OCI-LY7 (cell line): ENCODE results near the gene TPX2. TPM values are rescaled to one million over a fixed set of nuclear protein-coding genes. Genes with fewer than 3 reads are reported as not detected.

Experiments
- BruUV-seq: library from RNA; stranded (reverse); fragments of 400-500 nt; replicated peaks from 2 replicates; lab custom pipeline; 2021; lab: Mats Ljungman, UMichigan
- CTCF ChIA-PET: fragments of 300-600 bp; sonication (Branson Sonifier 250); formaldehyde crosslinking; loops from one replicate; lab custom pipeline; 2022; ENCODE audit warnings: antibody characterized with exemption; ENCODE audit not compliant: unreplicated experiment; lab: Charles Lee
- POLR2A ChIA-PET: fragments of 300-600 bp; sonication (Branson Sonifier 250); formaldehyde crosslinking; loops from one replicate; lab custom pipeline; 2022; ENCODE audit warnings: antibody characterized with exemption; lab: Charles Lee
- DNase-seq: peaks from one replicate; pipeline ENCODE4 v3.0.0-alpha.2; 2015; ENCODE audit warnings: low spot score
- H2AFZ ChIP-seq: fragments of 200-600 bp; sonication (generic), shearing (Covaris generic); 2 replicates; pipeline ENCODE4 v1.6.1; 2014; ENCODE audit warnings: mild to moderate bottlenecking, antibody characterized with exemption, low read length, moderate library complexity
- H3K27ac ChIP-seq: fragments of 200-600 bp; sonication (generic); 2 replicates; pipeline ENCODE4 v1.5.1; 2014; ENCODE audit warnings: mixed run types, low read depth, mild to moderate bottlenecking, moderate library complexity, low read length, inconsistent platforms; ENCODE audit not compliant: poor library complexity, severe bottlenecking
- H3K36me3 ChIP-seq: fragments of 200-600 bp; sonication (generic); 2 replicates; pipeline ENCODE4 v1.6.1; 2014; ENCODE audit warnings: mild to moderate bottlenecking, antibody characterized with exemption, low read length, moderate library complexity, mixed read lengths; ENCODE audit not compliant: insufficient read depth
- H3K4me1 ChIP-seq: fragments of 200-600 bp; sonication (generic); 2 replicates; pipeline ENCODE4 v1.5.1; 2014; ENCODE audit warnings: mild to moderate bottlenecking, low read length; ENCODE audit not compliant: insufficient read depth, poor library complexity, severe bottlenecking
- H3K4me2 ChIP-seq: fragments of 200-600 bp; sonication (generic); 2 replicates; pipeline ENCODE4 v1.6.1; 2014; ENCODE audit warnings: mild to moderate bottlenecking, low read length
- H3K4me3 ChIP-seq: fragments of 200-600 bp; sonication (generic); 2 replicates; pipeline ENCODE4 v1.5.1; 2014; ENCODE audit warnings: mild to moderate bottlenecking, low read depth, low read length; ENCODE audit not compliant: poor library complexity, severe bottlenecking
- H3K79me2 ChIP-seq: fragments of 200-600 bp; sonication (generic); 2 replicates; pipeline ENCODE4 v1.6.1; 2016; ENCODE audit warnings: low read depth, mild to moderate bottlenecking, low read length, moderate library complexity, mixed read lengths; ENCODE audit not compliant: insufficient read depth
- H3K9me2 ChIP-seq: fragments of 200-600 bp; sonication (generic); 2 replicates; pipeline ENCODE4 v1.6.1; 2016; ENCODE audit warnings: mild to moderate bottlenecking, low read length, mixed read lengths; ENCODE audit not compliant: insufficient read depth
- H3K9me3 ChIP-seq: fragments of 200-600 bp; sonication (generic); 2 replicates; pipeline ENCODE4 v1.6.1; 2014; ENCODE audit warnings: mild to moderate bottlenecking, mixed run types, low read length, mixed read lengths
- H4K20me1 ChIP-seq: fragments of 200-600 bp; sonication (generic); 2 replicates; pipeline ENCODE4 v1.6.1; 2014; ENCODE audit warnings: mild to moderate bottlenecking, antibody characterized with exemption, low read length, moderate library complexity, mixed read lengths; ENCODE audit not compliant: insufficient read depth
- CTCF ChIP-seq: fragments of 200-600 bp; sonication (generic); conservative IDR thresholded peaks from 2 replicates; pipeline ENCODE4 v1.5.1; 2014; ENCODE audit warnings: mild to moderate bottlenecking, antibody characterized with exemption, low read length, moderate library complexity, mixed read lengths
- EZH2phosphoT487 ChIP-seq: fragments of 200-600 bp; sonication (generic); IDR thresholded peaks from 2 replicates; pipeline ENCODE4 v1.6.1; 2018; ENCODE audit warnings: low read depth, borderline replicate concordance, mild to moderate bottlenecking, mixed run types, antibody characterized with exemption, low read length, moderate library complexity, mixed read lengths
- intact Hi-C: fragments of 100-400 bp; cut with micrococcal nuclease; formaldehyde crosslinking; loops from one replicate; pipeline ENCODE4 v1.10.0; 2022; ENCODE audit not compliant: unreplicated experiment
- total RNA-seq, 2 experiments: library from RNA; depleted of rRNA in 1 of 2; stranded (reverse); fragments of >200 nt in 1 of 2; shearing (Covaris generic) in 1 of 2; gene quantifications; 2 replicates each; pipeline ENCODE4 v1.2.3, GENCODE V29; 2014 to 2022

Gene TPX2
- total RNA-seq, 2 experiments from 2014 or later, result 121 to 173 TPM

GRCh38 chr20:31705191-31705590 is 33.9 kb upstream of the TPX2 start:
- Histone ChIP-seq H3K4me3 (peak overlapping the region; percentile 32), H3K4me2 (peak overlapping the region; percentile 65), H3K36me3 (peaks cover 69% of the 10 kb centered on the region), H3K79me2 (peaks cover 68% of the 10 kb centered on the region), H2AFZ (no peak overlapping the region), H3K9me2 (no peaks in the 10 kb centered on the region), H3K4me1 (peaks cover 71% of the 10 kb centered on the region), H4K20me1 (no peaks in the 10 kb centered on the region), H3K9me3 (peaks cover 3% of the 10 kb centered on the region; the same call in 1 of the 2 replicates), H3K27ac (peak overlapping the region; percentile 98)
- ChIA-PET POLR2A (interaction anchor here (0.6 to 3.5 kb wide), 10 partner anchors 9 to 94 kb away, joined by 3 to 25 read pairs (median 4); partner anchors contain the start of gene BCL2L1), CTCF (interaction anchor here (0.6 to 1.5 kb wide), 4 partner anchors 17 to 44 kb away, joined by 3 to 6 read pairs (median 4); no protein-coding TSS in a partner anchor)
- DNase-seq, result no peak
- intact Hi-C loops, result no loop called here
- TF ChIP-seq EZH2phosphoT487, result no peak
- TF ChIP-seq CTCF, result no peak
- BruUV-seq, result no TSS peak

- no peak overlapping the region for H2AFZ ChIP-seq
Measured at GRCh38 chr20:31705598-31706597, 33.2 kb upstream of the TPX2 start.

More at GRCh38 chr20:31705598-31706597, 33.2 kb upstream of the TPX2 start:
- peak; percentile 89 for DNase-seq
- peaks cover 3% of the 10 kb centered on the region; the same call in 1 of the 2 replicates for H3K9me3 ChIP-seq
- peak overlapping the region; percentile 98 for H3K27ac ChIP-seq
- peaks cover 69% of the 10 kb centered on the region for H3K36me3 ChIP-seq
- peak overlapping the region; percentile 65 for H3K4me2 ChIP-seq
- no peaks in the 10 kb centered on the region for H3K9me2 ChIP-seq
- intact Hi-C loops, result no loop called here
- peaks cover 75% of the 10 kb centered on the region for H3K4me1 ChIP-seq
- ChIA-PET POLR2A (interaction anchor here (0.6 to 5.9 kb wide), 12 partner anchors 8 to 94 kb away, joined by 3 to 43 read pairs (median 6); partner anchors contain the start of gene BCL2L1), CTCF (interaction anchor here (0.6 to 1.5 kb wide), 5 partner anchors 16 to 44 kb away, joined by 3 to 6 read pairs (median 4); no protein-coding TSS in a partner anchor)
- peaks cover 68% of the 10 kb centered on the region for H3K79me2 ChIP-seq
- no TSS peak for BruUV-seq
- H4K20me1 ChIP-seq, result no peaks in the 10 kb centered on the region
- peak overlapping the region; percentile 32 for H3K4me3 ChIP-seq
- TF ChIP-seq EZH2phosphoT487 (no peak), CTCF (no peak)
